HepG2 (cell line): Measurements from ENCODE around the gene RIMS3. TPM values are rescaled to one million over a fixed set of nuclear protein-coding genes. Genes with fewer than 3 reads are reported as not detected.
A peak's percentile ranks its signal among the peaks of the same experiment; 100 is the strongest.

ENCODE experiments used
- DNMT1 ChIP-seq: sonication (generic); formaldehyde crosslinking; IDR thresholded peaks from 2 replicates; pipeline ENCODE4 v1.5.1; 2020; ENCODE audit warnings: mild to moderate bottlenecking, missing genetic modification reagents
- ERF ChIP-seq: IDR thresholded peaks from 2 replicates; pipeline ENCODE4 v1.6.1; 2018; ENCODE audit warnings: missing biosample characterization, missing genetic modification reagents
- GATAD1 ChIP-seq: IDR thresholded peaks from 2 replicates; pipeline ENCODE4 v1.6.1; 2016; ENCODE audit warnings: missing genetic modification reagents, missing compliant biosample characterization
- GATAD2A ChIP-seq: IDR thresholded peaks from 2 replicates; pipeline ENCODE4 v1.6.1; 2016
- HNRNPL ChIP-seq: fragments of 200-400 bp; formaldehyde crosslinking; IDR thresholded peaks from 2 replicates; pipeline ENCODE4 v1.6.1; 2017; ENCODE audit warnings: mild to moderate bottlenecking, low read depth, low read length
- KDM5B ChIP-seq: sonication (generic); formaldehyde crosslinking; IDR thresholded peaks from 2 replicates; pipeline ENCODE4 v1.4.0; 2020; ENCODE audit warnings: missing genetic modification reagents, mild to moderate bottlenecking, borderline replicate concordance
- MIER2 ChIP-seq: IDR thresholded peaks from 2 replicates; pipeline ENCODE4 v1.6.1; 2016; ENCODE audit warnings: missing biosample characterization, missing genetic modification reagents
- REPIN1 ChIP-seq: sonication (generic); formaldehyde crosslinking; IDR thresholded peaks from 2 replicates; pipeline ENCODE4 v1.8.0; 2022; ENCODE audit warnings: missing genetic modification reagents, low read depth, mild to moderate bottlenecking, borderline replicate concordance
- SALL1 ChIP-seq: sonication (generic); formaldehyde crosslinking; IDR thresholded peaks from 2 replicates; pipeline ENCODE4 v1.8.0; 2022; ENCODE audit warnings: mild to moderate bottlenecking, missing genetic modification reagents
- SMC3 ChIP-seq: IDR thresholded peaks from 2 replicates; pipeline ENCODE4 v1.6.1; 2011; ENCODE audit warnings: low read length, improper control_type of control experiment
- SNAPC2 ChIP-seq: sonication (generic); formaldehyde crosslinking; IDR thresholded peaks from 2 replicates; pipeline ENCODE4 v1.8.1; 2022; ENCODE audit warnings: mild to moderate bottlenecking, missing genetic modification reagents
- STAG1 ChIP-seq: sonication (generic); formaldehyde crosslinking; IDR thresholded peaks from 2 replicates; pipeline ENCODE4 v1.4.0; 2020; ENCODE audit warnings: missing genetic modification reagents
- TARDBP ChIP-seq: sonication (generic); formaldehyde crosslinking; IDR thresholded peaks from 2 replicates; pipeline ENCODE4 v1.8.0; 2022; ENCODE audit warnings: mild to moderate bottlenecking, missing genetic modification reagents
- TEAD3 ChIP-seq: optimal IDR thresholded peaks from 2 replicates; pipeline ENCODE3; 2016; ENCODE audit warnings: borderline replicate concordance
- ZFX ChIP-seq: sonication (generic); formaldehyde crosslinking; IDR thresholded peaks from 2 replicates; pipeline ENCODE4 v1.4.0; 2020; ENCODE audit warnings: mild to moderate bottlenecking, low read depth, missing genetic modification reagents, moderate library complexity
- ZMYM4 ChIP-seq: sonication (generic); formaldehyde crosslinking; IDR thresholded peaks from 2 replicates; pipeline ENCODE4 v1.8.1; 2023; ENCODE audit warnings: mild to moderate bottlenecking, missing genetic modification reagents
- ZNF383 ChIP-seq: sonication (generic); formaldehyde crosslinking; IDR thresholded peaks from 2 replicates; pipeline ENCODE4 v1.4.0; 2020; ENCODE audit warnings: missing genetic modification reagents, mild to moderate bottlenecking, borderline replicate concordance
- ZNF446 ChIP-seq: sonication (generic); formaldehyde crosslinking; IDR thresholded peaks from 2 replicates; pipeline ENCODE4 v1.5.0; 2020; ENCODE audit warnings: mild to moderate bottlenecking, missing genetic modification reagents
- ZNF501 ChIP-seq: sonication (generic); formaldehyde crosslinking; IDR thresholded peaks from 2 replicates; pipeline ENCODE4 v1.5.1; 2020; ENCODE audit warnings: mild to moderate bottlenecking, moderate library complexity, missing genetic modification reagents
- ZNF598 ChIP-seq: sonication (generic); formaldehyde crosslinking; IDR thresholded peaks from 2 replicates; pipeline ENCODE4 v1.5.1; 2020; ENCODE audit warnings: mild to moderate bottlenecking, missing genetic modification reagents, borderline replicate concordance
- ZNF607 ChIP-seq: sonication (generic); formaldehyde crosslinking; IDR thresholded peaks from 2 replicates; pipeline ENCODE4 v1.5.1; 2020; ENCODE audit warnings: missing genetic modification reagents, mild to moderate bottlenecking, borderline replicate concordance
- ZNF629 ChIP-seq: sonication (generic); formaldehyde crosslinking; conservative IDR thresholded peaks from 2 replicates; pipeline ENCODE4 v1.5.0; 2020; ENCODE audit warnings: missing genetic modification reagents
- polyA plus RNA-seq, 8 experiments: library from polyadenylated mRNA; depleted of rRNA in 3 of 8; stranded (reverse) in 7 of 8; unstranded in 1 of 8; fragments of >200 nt; fragmentation: Illumina TruSeq in 4 of 8; extraction: Trizol in 4 of 8; gene quantifications; 2 replicates each; pipeline versions ENCODE4 v1.2.1 to v1.2.3, GENCODE V29; 2011 to 2016; ENCODE audit warnings: low read depth in 4 of 8, missing spikeins in 1 of 8, mixed read lengths in 1 of 8; ENCODE audit not compliant: insufficient read depth in 1 of 8
- total RNA-seq, 5 experiments: library from RNA; depleted of rRNA; stranded (reverse); fragments of >200 nt; fragmentation: Illumina TruSeq; extraction: Trizol; gene quantifications; 2 replicates each; pipeline ENCODE4 v1.2.3, GENCODE V29; 2016; ENCODE audit warnings: low read depth in 1 of 5
- TF ChIP-seq, protein P1 (sequence below): sonication (generic); formaldehyde crosslinking; IDR thresholded peaks from 2 replicates; pipeline ENCODE4 v1.5.1; 2020; ENCODE audit warnings: mild to moderate bottlenecking, missing genetic modification reagents, moderate library complexity
- TF ChIP-seq, protein P2 (sequence below): sonication (generic); formaldehyde crosslinking; IDR thresholded peaks from 2 replicates; pipeline ENCODE4 v1.5.0; 2020; ENCODE audit warnings: mild to moderate bottlenecking, missing genetic modification reagents, moderate library complexity
- TF ChIP-seq, protein P3 (sequence below): sonication (generic); formaldehyde crosslinking; IDR thresholded peaks from 2 replicates; pipeline ENCODE4 v1.8.0; 2023; ENCODE audit warnings: mild to moderate bottlenecking, missing genetic modification reagents

The RIMS3 gene
- total and polyA plus RNA-seq, 2 of the 13 experiments (the other 11 are each of a cell fraction or from before 2014, with no cell fraction given): 2.1 to 5.4 TPM

DNA sequence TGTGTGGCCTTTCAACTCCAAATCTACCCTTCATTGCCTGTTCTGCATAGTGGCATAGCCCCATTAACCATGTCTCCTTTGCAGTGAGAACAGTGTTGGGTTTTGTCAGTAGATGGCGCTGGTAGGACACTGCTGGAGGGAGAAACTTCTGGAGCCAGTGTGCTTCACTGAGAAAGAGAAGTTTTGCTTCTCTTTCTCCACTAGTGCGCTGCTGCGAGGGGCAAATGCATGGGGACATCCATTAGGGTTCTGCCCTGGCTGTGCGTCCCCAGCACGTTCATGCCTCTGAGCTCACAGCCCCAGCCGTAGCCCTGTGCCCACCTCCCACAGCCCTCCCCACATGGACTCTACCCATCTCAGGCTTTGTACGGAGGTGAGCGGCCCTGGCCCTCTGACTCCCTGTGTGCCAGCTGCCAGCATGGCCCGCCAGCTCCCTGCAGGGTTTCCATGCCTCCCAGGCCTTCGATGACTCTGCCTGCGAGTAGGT is 53.1 kb downstream of the RIMS3 start (continued):
- TF ChIP-seq, protein P1, sequence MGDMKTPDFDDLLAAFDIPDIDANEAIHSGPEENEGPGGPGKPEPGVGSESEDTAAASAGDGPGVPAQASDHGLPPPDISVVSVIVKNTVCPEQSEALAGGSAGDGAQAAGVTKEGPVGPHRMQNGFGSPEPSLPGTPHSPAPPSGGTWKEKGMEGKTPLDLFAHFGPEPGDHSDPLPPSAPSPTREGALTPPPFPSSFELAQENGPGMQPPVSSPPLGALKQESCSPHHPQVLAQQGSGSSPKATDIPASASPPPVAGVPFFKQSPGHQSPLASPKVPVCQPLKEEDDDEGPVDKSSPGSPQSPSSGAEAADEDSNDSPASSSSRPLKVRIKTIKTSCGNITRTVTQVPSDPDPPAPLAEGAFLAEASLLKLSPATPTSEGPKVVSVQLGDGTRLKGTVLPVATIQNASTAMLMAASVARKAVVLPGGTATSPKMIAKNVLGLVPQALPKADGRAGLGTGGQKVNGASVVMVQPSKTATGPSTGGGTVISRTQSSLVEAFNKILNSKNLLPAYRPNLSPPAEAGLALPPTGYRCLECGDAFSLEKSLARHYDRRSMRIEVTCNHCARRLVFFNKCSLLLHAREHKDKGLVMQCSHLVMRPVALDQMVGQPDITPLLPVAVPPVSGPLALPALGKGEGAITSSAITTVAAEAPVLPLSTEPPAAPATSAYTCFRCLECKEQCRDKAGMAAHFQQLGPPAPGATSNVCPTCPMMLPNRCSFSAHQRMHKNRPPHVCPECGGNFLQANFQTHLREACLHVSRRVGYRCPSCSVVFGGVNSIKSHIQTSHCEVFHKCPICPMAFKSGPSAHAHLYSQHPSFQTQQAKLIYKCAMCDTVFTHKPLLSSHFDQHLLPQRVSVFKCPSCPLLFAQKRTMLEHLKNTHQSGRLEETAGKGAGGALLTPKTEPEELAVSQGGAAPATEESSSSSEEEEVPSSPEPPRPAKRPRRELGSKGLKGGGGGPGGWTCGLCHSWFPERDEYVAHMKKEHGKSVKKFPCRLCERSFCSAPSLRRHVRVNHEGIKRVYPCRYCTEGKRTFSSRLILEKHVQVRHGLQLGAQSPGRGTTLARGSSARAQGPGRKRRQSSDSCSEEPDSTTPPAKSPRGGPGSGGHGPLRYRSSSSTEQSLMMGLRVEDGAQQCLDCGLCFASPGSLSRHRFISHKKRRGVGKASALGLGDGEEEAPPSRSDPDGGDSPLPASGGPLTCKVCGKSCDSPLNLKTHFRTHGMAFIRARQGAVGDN: peak; percentile 71
- TF ChIP-seq ZNF446 (CRISPR knock-in tag): no peak
- peak; percentile 41; the same call in 1 of the 2 replicates for TF ChIP-seq MIER2 (CRISPR knock-in tag)
- 0 out of 2 replicates have a peak, but pooled peaks have one; percentile 43 for TF ChIP-seq TARDBP (CRISPR knock-in tag)
- peak; percentile 27; the same call in 1 of the 2 replicates for TF ChIP-seq SALL1
- TF ChIP-seq, protein P2, sequence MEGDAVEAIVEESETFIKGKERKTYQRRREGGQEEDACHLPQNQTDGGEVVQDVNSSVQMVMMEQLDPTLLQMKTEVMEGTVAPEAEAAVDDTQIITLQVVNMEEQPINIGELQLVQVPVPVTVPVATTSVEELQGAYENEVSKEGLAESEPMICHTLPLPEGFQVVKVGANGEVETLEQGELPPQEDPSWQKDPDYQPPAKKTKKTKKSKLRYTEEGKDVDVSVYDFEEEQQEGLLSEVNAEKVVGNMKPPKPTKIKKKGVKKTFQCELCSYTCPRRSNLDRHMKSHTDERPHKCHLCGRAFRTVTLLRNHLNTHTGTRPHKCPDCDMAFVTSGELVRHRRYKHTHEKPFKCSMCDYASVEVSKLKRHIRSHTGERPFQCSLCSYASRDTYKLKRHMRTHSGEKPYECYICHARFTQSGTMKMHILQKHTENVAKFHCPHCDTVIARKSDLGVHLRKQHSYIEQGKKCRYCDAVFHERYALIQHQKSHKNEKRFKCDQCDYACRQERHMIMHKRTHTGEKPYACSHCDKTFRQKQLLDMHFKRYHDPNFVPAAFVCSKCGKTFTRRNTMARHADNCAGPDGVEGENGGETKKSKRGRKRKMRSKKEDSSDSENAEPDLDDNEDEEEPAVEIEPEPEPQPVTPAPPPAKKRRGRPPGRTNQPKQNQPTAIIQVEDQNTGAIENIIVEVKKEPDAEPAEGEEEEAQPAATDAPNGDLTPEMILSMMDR: peak; percentile 93
- TF ChIP-seq ZNF598 (CRISPR knock-in tag): peak; percentile 57; the same call in 1 of the 2 replicates
- TF ChIP-seq ERF (CRISPR knock-in tag): peak; percentile 37; the same call in 1 of the 2 replicates
- TF ChIP-seq GATAD1 (CRISPR knock-in tag): 0 out of 2 replicates have a peak, but pooled peaks have one; percentile 18
- TF ChIP-seq SMC3: peak; percentile 75
- no peak for TF ChIP-seq ZNF383 (CRISPR knock-in tag)
- TF ChIP-seq STAG1: peak; percentile 90
- no peak for TF ChIP-seq ZNF629 (CRISPR knock-in tag)
- TF ChIP-seq ZFX (CRISPR knock-in tag): 0 out of 2 replicates have a peak, but pooled peaks have one; percentile 14
- peak; percentile 37 for TF ChIP-seq TEAD3
- peak; percentile 52; the same call in 1 of the 2 replicates for TF ChIP-seq SNAPC2 (CRISPR knock-in tag)
- 0 out of 2 replicates have a peak, but pooled peaks have one; percentile 34 for TF ChIP-seq ZNF607 (CRISPR knock-in tag)
- TF ChIP-seq KDM5B (CRISPR knock-in tag): 0 out of 2 replicates have a peak, but pooled peaks have one; percentile 27
- TF ChIP-seq GATAD2A (CRISPR knock-in tag): peak; percentile 51
- TF ChIP-seq, protein P3, sequence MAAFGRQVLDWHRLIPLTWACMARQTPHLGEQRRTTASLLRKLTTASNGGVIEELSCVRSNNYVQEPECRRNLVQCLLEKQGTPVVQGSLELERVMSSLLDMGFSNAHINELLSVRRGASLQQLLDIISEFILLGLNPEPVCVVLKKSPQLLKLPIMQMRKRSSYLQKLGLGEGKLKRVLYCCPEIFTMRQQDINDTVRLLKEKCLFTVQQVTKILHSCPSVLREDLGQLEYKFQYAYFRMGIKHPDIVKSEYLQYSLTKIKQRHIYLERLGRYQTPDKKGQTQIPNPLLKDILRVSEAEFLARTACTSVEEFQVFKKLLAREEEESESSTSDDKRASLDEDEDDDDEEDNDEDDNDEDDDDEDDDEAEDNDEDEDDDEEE: no peak
- peak; percentile 37; the same call in 1 of the 2 replicates for TF ChIP-seq REPIN1
- peak; percentile 56; the same call in 1 of the 2 replicates for TF ChIP-seq ZNF501 (CRISPR knock-in tag)
- 0 out of 2 replicates have a peak, but pooled peaks have one; percentile 32 for TF ChIP-seq DNMT1 (CRISPR knock-in tag)
- 0 out of 2 replicates have a peak, but pooled peaks have one; percentile 48 for TF ChIP-seq HNRNPL
- peak; percentile 46; the same call in 1 of the 2 replicates for TF ChIP-seq ZMYM4
